Measurements from ENCODE around the gene MCTP1.
"Not testable (repeated sequence)": the region's sequence is repeated elsewhere in the genome, so short reads cannot be mapped to it uniquely, and the experiment has no call there.

The MCTP1 gene

DNA sequence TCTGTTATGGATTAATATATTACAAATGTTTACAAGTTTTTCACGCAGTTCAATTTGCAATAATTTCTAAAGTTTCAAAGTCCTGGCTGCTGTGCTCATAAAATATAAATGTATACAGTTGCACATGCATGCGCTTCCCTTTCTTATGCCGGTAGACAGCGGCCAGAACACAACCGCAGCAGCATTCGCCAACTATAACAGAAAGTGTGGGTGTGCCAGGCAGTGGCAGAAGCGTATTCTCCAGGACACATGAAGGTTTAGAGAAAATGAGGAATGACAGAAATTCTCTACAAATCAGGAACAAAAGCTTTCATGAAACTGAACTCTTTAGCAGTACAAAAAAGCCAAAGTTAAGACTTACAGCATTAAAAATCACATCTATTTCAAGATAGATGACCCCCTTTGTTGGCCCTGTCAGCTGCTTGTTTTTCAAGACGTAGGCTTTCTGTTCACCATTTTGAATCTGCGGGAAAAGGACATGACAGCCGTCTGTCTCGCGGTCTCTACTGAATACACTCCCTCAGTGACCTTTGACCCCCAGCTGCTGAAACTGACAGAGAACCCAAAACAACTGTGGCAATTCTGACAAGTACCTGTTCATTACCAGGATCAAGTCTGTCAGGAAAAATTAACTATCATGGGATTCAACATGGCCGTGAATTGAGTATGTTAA, 414.2 kb downstream of the MCTP1 start:
- no peak for DNase-seq (ENCODE audit: low read depth in 2 of 2)

DNA sequence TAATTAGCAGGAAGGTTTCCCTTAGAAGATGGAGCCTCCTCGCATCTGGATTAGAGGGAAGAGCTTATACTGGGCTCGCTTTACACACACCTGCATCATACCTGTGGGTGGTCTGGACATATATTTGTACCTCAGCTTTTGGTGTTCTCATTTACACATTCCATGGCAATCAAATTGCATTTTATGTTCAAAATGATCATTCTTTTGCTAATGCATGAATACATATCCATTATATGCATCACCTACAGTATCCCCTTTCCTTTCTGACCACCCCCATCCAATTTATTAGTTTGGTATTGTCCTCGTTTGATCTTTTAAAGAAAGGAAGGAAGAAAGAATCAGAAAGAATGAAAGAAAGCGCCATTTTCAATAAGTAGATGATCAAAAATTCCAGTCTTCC, 415.0 kb downstream of the MCTP1 start:
- DNase-seq (ENCODE audit: low read depth in 2 of 2), result no peak

DNA sequence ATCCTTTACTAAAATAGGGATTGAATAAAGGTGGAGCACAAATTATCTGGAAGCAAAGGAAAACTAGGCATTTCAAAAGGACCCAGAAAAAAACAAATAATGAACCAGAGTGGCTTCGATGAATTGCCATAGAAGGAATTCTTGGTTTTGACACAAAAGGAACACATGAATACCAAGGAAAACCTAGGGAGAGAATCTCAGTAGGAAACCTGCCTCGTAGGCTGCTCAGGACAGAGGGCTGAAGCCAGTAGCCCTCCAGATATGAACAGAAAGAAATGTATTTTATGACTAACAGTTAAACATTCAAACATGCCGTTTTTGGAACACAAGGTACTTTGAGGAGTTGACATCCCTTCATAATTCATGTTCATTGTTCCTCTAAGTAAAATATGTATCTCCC, 420.9 kb downstream of the MCTP1 start:
- DNase-seq (ENCODE audit: low read depth in 2 of 2), result no peak

- DNase-seq (ENCODE audit: low read depth in 2 of 2), result no peak
Observed at GRCh38 chr5:94857111-94857510, 427.8 kb downstream of the MCTP1 start.

DNA sequence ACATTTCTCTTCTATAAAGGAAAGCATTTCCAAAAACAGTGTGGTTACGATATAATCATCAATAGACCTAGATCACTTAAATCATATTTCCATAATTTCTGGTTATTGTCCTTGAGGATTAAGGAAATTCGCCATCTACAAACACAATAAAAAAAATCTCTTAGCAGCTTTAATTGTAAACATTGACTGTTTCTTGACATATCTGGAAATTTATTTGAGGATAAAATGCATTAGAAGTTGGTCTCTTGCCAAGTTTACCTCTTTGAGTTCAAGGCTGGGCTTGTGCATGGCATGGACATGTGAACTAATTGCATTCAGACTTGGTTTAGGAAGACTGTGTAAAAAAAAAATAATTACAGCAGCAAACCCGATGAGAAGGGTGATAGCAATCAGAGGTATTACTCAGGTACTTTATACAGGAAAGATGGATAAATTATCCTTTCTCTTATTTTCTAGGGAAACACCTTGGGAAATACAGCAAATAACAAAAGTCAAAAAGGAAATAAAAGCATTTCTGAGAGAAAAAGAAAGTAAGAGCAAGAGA, 428.6 kb downstream of the MCTP1 start:
- DNase-seq (ENCODE audit: low read depth in 2 of 2), result no peak

GRCh38 chr5:94855543-94855942, 429.4 kb downstream of the MCTP1 start:
- DNase-seq (ENCODE audit: low read depth in 2 of 2), result no peak

DNA sequence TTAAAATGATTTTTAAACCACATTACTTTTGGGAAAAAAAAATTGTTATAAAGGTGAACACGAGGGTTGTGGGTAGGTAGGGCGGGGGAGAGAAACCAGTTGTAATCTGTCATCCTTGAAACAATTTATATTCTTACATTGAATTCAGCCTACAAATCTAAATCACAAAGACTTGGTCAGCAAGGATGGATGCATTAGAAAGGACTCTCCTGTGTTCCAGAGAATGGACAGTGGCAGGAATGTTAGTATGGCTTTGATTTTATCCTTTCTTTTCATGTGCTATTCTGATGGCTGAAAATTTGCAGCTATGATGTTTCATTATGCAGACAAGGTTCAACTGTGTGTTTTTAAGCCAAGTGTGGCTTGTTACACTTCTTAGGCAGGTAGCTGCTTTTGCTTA, 431.8 kb downstream of the MCTP1 start:
- no peak for DNase-seq (ENCODE audit: low read depth in 2 of 2)

DNA sequence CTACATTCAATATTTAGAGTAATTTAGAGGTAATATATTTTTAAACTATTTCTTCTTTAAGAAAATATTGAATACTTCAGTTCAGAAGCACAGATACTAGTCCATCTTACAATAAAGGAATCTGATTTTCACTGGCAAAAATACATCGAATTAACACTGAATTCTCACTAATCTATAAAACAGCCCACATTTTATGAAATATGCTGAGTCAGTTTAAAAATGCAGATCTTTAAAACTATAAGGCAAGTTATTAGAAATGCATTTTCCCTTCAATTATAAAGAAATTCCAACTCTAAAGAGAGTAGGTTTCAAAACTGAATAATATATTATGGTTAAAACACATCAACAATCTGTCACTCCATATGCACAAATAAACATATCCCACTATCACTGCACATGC, 433.9 kb downstream of the MCTP1 start:
- no peak for DNase-seq (ENCODE audit: low read depth in 2 of 2)

GRCh38 chr5:94849821-94850736, 434.8 kb downstream of the MCTP1 start:
- DNase-seq (ENCODE audit: low read depth in 2 of 2), result peak in 1 of 2 donors; percentile 6

- no peak for DNase-seq (ENCODE audit: low read depth in 2 of 2)
Observed at GRCh38 chr5:94849324-94849723, 435.6 kb downstream of the MCTP1 start.

- DNase-seq (ENCODE audit: low read depth in 2 of 2), result no peak
Observed at GRCh38 chr5:94847726-94848125, 437.2 kb downstream of the MCTP1 start.

DNA sequence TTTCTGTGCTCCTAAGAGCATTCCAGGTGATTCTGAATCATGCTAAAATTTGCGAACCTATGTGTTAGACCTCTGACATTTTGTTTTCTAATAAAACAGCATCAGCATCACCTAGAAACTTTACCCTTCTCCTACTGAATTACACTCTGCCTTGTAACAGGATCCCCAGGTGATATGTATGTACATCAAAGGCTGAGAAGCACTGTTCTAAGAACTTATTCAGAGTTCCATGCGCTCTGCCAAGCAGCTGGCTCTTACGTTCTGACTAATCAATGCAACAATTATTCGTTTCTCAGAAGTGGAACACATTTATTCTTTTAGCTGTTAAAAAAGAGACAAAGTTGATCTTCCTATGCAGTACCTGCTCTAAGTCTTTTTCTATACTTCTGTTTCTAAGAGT, 437.9 kb downstream of the MCTP1 start:
- DNase-seq (ENCODE audit: low read depth in 2 of 2), result no peak

DNA sequence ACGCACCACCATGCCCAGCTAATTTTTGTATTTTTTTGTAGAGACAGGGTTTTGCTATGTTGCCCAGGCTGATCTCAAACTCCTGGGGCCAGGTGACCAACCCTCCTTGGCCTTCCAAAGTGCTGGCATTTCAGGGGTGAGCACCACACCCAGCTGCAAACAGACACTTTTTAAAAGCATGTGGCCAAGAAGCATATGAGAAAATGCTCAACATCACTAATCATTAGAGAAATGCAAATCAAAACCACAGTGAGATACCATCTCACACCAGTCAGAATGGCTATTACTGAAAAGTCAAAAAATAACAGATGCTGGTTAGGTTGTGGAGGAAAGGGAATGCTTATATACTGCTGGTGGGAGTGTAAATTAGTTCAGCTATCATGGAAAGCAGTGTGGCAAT, 439.2 kb downstream of the MCTP1 start:
- not testable (repeated sequence) for DNase-seq (ENCODE audit: low read depth in 2 of 2)

GRCh38 chr5:94841598-94842322, 443.1 kb downstream of the MCTP1 start:
- DNase-seq (ENCODE audit: low read depth in 2 of 2), result no peak

DNA sequence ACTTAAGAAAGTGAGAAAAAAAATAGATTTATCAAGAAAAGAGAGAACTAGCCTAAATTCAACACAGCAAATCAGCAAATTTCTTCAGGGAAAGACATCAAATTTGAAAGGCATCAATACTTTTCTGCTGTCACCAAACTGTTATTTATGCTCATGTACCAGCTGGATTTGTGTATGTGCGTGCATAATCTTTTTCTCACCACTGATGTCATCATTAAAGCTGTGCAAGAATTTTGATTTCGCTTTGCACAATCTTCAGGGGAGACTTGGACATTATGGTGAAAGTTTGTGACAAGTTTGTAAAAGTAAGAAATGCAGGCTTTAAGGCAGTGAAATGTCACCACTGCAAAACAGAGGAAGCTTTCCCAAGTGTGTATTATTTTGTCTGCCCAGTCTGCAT, 451.0 kb downstream of the MCTP1 start:
- no peak for DNase-seq (ENCODE audit: low read depth in 2 of 2)

DNA sequence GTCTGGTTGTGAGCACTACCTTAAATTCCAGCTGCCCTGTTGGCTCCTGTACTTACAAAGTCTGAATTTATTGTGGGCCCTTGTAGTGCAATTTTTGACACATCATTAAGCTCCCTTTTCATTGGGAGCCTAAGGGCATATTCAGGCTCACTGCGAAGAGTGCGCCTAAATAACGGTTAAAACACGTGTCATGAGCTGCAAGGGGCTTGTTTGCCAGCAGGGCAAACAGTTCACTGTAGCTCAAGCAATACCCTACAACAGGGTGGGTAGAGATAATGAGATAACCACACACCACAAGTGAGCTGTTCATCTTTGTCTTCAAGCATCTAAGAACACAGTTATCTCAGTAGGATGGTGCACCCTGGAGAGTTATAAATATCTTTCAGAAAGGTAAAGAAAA, 452.2 kb downstream of the MCTP1 start:
- no peak for DNase-seq (ENCODE audit: low read depth in 2 of 2)

DNA sequence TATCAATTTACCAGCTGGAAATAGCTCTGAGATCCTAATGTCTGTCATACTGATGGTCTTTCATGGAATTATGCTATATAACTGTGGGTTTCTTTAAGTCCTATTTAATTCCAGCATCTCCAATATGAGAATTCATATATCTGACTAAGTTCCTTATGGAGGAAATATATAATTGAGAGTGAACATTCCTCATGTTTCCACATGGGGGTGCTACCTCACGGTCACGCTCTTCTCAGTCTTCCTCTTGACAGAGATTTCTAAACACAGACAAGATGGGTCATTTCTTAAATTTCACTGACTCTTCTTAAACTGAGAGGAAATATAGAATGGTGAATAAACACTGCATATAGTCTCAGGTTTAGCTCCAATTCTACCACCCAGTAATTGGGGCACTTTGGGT, 454.4 kb downstream of the MCTP1 start:
- no peak for DNase-seq (ENCODE audit: low read depth in 2 of 2)

DNA sequence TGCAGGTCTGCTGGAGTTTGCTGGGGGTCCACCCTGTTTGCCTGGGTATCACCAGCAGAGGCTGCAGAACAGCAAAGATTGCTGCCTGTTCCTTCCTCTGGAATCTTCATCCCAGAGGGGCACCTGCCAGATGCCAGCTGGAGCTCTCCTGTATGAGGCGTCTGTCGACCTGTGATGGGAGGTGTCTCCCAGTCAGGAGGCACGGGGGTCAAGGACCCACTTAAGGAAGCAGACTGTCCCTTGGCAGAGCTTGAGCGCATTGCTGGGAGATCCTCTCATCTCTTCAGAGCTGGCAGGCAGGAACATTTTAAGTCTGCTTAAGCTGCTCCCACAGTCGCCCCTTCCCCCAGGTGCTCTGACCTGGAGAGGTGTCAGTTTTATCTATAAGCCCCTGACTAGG, 456.7 kb downstream of the MCTP1 start:
- DNase-seq (ENCODE audit: low read depth in 2 of 2), result not testable (repeated sequence)

GRCh38 chr5:94820488-94820887, 464.4 kb downstream of the MCTP1 start:
- DNase-seq (ENCODE audit: low read depth in 2 of 2), result no peak

DNA sequence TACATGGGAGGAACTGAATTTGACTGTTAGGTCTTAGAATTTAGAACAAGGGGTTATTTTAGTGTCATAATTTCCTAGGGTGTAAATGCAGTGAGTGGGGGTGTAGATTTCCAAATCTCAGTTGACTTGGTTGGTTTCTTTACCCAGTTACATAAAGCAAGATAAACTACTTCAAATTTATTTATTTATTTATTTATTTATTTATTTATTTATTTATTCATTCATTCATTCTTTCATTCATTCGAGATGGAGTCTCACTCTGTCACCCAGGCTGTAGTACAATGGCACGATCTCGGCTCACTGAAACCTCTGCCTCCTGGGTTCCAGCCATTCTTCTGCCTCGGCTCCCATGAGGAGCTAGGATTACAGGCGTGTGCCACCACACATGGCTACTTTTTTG, 466.0 kb downstream of the MCTP1 start:
- DNase-seq (ENCODE audit: low read depth in 2 of 2), result no peak

GRCh38 chr5:94815313-94816039, 469.4 kb downstream of the MCTP1 start:
- DNase-seq (ENCODE audit: low read depth in 2 of 2), result no peak

DNA sequence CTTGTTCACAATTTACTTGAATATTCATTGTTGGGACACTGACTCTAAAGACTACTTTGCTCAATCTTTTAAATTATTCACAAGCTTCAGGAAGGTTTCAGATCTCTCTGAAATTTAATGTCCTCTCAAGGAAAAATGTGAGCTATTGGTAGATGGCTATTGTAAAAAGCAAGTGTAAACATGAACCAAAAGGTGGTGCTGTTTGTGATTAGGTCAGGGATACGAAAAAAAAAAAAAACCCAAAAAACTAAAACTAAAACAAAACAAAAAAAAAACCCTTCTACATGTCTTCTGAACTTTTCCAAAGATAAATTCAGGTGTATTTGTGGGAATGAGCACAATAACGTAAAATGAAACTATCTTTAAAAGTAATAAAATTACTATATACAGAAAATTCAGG, 472.7 kb downstream of the MCTP1 start:
- DNase-seq (ENCODE audit: low read depth in 2 of 2), result no peak

Measured in activated CD8-positive, alpha-beta memory T cell treated with anti-CD3 and anti-CD28 coated beads for 4 hours (primary cell).